Adrenal gland (tissue), 5 donors: ENCODE data around the gene RGL1.

Experiments used
- CTCF ChIP-seq, 6 experiments: fragments of 450-650 bp in 4 of 6; fragments of 200-600 bp in 2 of 6; sonication (generic) in 1 of 6; IDR thresholded peaks; 1 replicate in 5 of 6; 2 replicates in 1 of 6; pipeline versions ENCODE4 v1.5.1 to v1.8.0; 2016 to 2021; ENCODE audit warnings: antibody characterized with exemption in 6 of 6, mild to moderate bottlenecking in 2 of 6, moderate library complexity in 1 of 6
- POLR2A ChIP-seq, 2 donors: fragments of 450-650 bp; IDR thresholded peaks; one replicate each; pipeline ENCODE4 v1.6.1; 2017; ENCODE audit warnings: antibody characterized with exemption in 2 of 2, mild to moderate bottlenecking in 2 of 2, moderate library complexity in 1 of 2
- donor health status: DM: no; HTN: no; CAD: no.

GRCh38 chr1:183898610-183899009 is 93.7 kb downstream of the RGL1 start:
- TF ChIP-seq CTCF (IDR thresholded peaks at IDR 0.05): no peak
- TF ChIP-seq POLR2A (IDR thresholded peaks at IDR 0.05): no peak
